Lower leg skin (tissue), 4 donors: Measurements from ENCODE around the gene ARID1B. TPM values are rescaled to one million over a fixed set of nuclear protein-coding genes. Genes with fewer than 3 reads are reported as not detected.

Experiments used
- DNase-seq, 2 donors: peaks; one replicate each; pipeline ENCODE4 v3.0.0-alpha.2; 2019; ENCODE audit warnings: low spot score in 2 of 2
- H3K4me3 ChIP-seq: fragments of 200-600 bp; sonication (generic); 2 replicates; pipeline ENCODE4 v1.5.1; 2017; ENCODE audit warnings: mild to moderate bottlenecking, low read depth; ENCODE audit not compliant: poor library complexity, severe bottlenecking
- CTCF ChIP-seq, 3 donors: fragments of 450-650 bp; IDR thresholded peaks; one replicate each; pipeline ENCODE4 v1.5.1; 2016; ENCODE audit warnings: antibody characterized with exemption in 3 of 3, mild to moderate bottlenecking in 3 of 3, moderate library complexity in 2 of 3
- POLR2A ChIP-seq, 2 donors: fragments of 450-650 bp; IDR thresholded peaks; one replicate each; pipeline ENCODE4 v1.6.1; 2016 to 2017; ENCODE audit warnings: antibody characterized with exemption in 2 of 2, mild to moderate bottlenecking in 1 of 2, moderate library complexity in 1 of 2
- WGBS, 2 donors: methylation state at CpG; one replicate each; pipeline ENCODE4 v1.1.5; 2018; 5-methylcytosine and 5-hydroxymethylcytosine counted together
- intact Hi-C: fragments of 100-400 bp; cut with DNase I; formaldehyde crosslinking; loops from one replicate; pipeline ENCODE4 v1.15.0; 2023; ENCODE audit warnings: low total_unique reads
- total RNA-seq, 4 donors: library from RNA; depleted of rRNA; stranded (reverse); fragments of >200 nt; gene quantifications; one replicate each; pipeline ENCODE4 v1.1.0, GENCODE V29; 2016

Gene ARID1B
- total RNA-seq, 4 donors from 2014 or later = 87.3 to 132 (median 102) TPM

GRCh38 chr6:157177731-157178336 is 400.7 kb downstream of the ARID1B start:
- 95 to 96% methylated on average over 15 of the region's 15 CpGs for WGBS, 2 donors
- H3K4me3 ChIP-seq = no peak overlapping the region
- TF ChIP-seq POLR2A (IDR thresholded peaks at IDR 0.05) (no peak), CTCF (IDR thresholded peaks at IDR 0.05) (no peak)

DNA sequence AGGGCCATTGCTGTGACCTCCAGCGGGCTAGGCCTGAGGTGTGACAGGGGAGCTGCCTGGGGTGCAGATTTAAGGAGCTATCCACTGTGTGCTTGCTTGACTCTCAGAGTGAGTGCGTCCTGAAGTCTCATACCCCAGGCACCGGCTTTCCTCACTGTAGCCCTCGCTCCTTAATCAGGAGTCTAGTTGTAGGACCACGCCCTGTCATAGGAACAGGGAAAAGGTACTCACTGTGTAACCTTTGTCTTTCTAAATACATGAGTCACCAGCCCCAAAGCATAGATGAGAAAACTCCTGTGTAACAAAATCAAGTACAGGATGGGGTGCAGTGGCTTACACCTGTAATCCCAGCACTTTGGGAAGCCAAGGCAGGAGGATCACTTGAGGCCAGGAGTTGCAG is 404.5 kb downstream of the ARID1B start:
- no peak for DNase-seq
- WGBS, 2 donors = 68 to 72% methylated on average over 5 of the region's 5 CpGs
- H3K4me3 ChIP-seq = no peak overlapping the region
- no peak for TF ChIP-seq CTCF (IDR thresholded peaks at IDR 0.05)
- TF ChIP-seq POLR2A (IDR thresholded peaks at IDR 0.05) = no peak
- intact Hi-C loops = loop anchor here (10.0 kb wide), 1 partner anchor 617 kb away; no protein-coding TSS in a partner anchor

More at GRCh38 chr6:157177731-157178336, 400.7 kb downstream of the ARID1B start:
- DNase-seq = no peak
- intact Hi-C loops = no loop called here

DNA sequence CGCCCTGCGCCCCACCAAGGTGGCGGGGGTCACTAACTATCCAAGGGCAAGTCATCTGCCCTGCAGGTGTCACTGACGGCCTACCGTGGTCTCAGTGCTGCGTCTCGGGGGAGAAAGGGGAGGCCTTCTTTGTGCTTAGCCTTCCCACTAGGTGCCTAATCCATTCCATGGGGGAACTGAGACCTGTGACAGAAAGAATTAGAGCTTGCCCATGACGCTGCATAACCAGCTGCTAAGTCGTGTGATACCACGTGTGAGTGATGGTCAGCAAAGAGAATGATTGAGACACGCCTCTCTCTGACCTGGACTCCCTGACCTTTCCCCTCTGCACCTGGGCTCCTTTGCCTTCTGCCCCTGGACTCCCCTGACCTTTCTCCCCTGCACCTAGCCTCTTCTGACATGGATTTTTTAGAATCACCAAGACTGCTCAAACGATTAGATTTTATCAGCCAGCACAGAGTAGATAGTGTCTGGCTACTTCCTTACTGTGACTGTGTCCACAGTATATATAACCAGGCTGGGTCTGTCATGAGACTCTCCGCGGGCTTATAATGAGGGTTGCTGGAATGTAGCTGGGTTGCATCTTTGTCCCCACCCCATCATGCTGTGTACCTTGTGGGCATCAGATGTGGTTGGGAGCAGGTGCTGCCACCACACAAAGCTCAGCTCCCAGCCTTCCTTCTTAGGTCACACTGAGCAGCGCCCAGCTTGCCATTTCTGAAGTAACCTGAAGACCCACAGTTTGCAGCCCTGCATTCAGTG is 405.5 kb downstream of the ARID1B start:
- intact Hi-C loops = loop anchor here (10.0 kb wide), 1 partner anchor 618 kb away; no protein-coding TSS in a partner anchor
- WGBS, 2 donors = 81 to 83% methylated on average over 15 of the region's 15 CpGs
- H3K4me3 ChIP-seq = no peak overlapping the region
- DNase-seq = no peak
- TF ChIP-seq POLR2A (IDR thresholded peaks at IDR 0.05) (no peak), CTCF (IDR thresholded peaks at IDR 0.05) (no peak)

DNA sequence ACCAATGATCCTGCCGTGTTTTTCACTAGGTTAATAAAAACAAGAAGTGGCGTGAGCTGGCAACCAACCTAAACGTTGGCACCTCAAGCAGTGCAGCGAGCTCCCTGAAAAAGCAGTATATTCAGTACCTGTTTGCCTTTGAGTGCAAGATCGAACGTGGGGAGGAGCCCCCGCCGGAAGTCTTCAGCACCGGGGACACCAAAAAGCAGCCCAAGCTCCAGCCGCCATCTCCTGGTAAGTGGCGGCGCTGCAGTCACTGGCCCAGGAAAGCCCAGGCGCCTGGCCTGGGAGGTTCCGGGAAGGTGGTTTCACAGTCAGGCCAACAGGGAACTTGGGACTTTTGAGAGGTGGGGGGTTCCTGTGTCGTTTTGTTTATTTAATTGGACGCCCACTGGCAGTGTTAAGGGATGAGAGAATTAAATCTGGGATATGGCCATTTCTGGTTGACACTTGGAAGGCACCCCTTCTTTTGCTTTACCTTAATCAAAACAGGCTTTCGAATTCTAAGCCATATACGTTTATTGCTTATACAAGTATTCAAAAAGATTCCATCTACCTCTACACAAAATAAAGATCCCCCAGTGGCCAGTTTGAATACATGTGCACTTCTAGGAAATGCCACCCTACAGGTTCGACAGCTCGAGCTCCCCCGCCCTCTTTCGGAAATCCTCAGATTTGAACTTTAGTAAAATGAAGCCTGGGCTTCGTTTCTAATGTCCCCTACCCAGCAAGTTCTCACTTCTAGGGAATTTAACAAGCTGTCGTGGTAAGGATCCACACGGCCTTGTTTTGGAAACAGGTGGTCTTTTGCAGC is 407.2 kb downstream of the ARID1B start:
- TF ChIP-seq POLR2A (IDR thresholded peaks at IDR 0.05) = no peak
- TF ChIP-seq CTCF (IDR thresholded peaks at IDR 0.05) = peak in 1 of 3 donors; percentile 37
- intact Hi-C loops = loop anchor here (10.0 kb wide), 1 partner anchor 620 kb away; no protein-coding TSS in a partner anchor
- DNase-seq = peak; percentile 64 to 94
- no peak overlapping the region for H3K4me3 ChIP-seq
- WGBS, 2 donors = 33 to 39% methylated on average over 23 to 25 of the region's 25 CpGs

DNA sequence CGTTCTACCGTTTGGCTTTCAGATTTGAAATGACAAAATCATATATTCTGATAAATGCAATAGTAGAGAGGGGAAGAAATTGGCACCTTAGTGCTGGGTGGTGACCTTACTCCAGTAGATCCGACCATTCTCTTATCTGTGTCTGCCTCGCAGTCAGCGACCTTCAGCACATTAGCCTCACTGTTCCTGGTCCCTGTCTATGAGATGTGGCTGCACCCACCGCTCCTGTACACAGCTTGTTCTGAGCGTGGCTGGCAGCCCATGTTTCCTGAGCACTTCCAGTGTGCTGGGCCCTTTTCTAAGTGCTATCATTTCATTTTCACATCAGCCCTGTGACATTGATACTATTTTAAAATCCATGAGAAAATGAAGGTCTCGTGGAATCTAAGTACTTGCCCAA is 408.0 kb downstream of the ARID1B start:
- H3K4me3 ChIP-seq = no peak overlapping the region
- 93 to 95% methylated on average over 8 of the region's 8 CpGs for WGBS, 2 donors
- intact Hi-C loops = loop anchor here (10.0 kb wide), 1 partner anchor 620 kb away; no protein-coding TSS in a partner anchor
- no peak for TF ChIP-seq CTCF (IDR thresholded peaks at IDR 0.05)
- TF ChIP-seq POLR2A (IDR thresholded peaks at IDR 0.05) = no peak
- DNase-seq = no peak
